AG10803 (cell line): ENCODE results near the gene SLC4A8.

ENCODE experiments used
- DNase-seq: peaks from one replicate; pipeline ENCODE4 v3.0.0; 2010; ENCODE audit warnings: low read depth
- H3K4me3 ChIP-seq: 2 replicates; pipeline ENCODE4 v1.5.1; 2011; ENCODE audit warnings: mild to moderate bottlenecking, low read length, control low read depth
- CTCF ChIP-seq: conservative IDR thresholded peaks from 2 replicates; pipeline ENCODE4 v1.5.1; 2011; ENCODE audit warnings: mild to moderate bottlenecking, low read length, control low read depth, inconsistent platforms

Gene SLC4A8

GRCh38 chr12:51458635-51459034, 34.0 kb downstream of the SLC4A8 start:
- DNase-seq: no peak
- no peak for TF ChIP-seq CTCF
- no peak overlapping the region for H3K4me3 ChIP-seq

DNA sequence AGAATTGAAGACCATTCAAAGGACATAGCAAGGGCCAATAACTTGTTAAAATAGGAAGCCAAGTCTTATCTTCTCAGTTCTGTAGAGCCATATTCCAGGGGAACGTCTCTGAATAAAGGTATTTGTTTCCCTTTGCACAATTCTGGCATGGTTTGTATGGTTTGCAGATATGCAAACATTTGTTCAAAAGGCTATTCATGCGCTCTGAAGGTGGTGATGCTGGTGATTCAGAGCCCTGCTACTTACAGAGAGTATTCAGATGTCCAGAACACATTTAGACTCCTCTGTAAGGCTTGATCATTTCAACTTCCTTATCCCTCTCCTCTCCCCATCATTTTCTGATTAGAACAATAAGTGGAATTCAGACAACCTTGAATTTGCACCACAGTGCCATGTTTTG, 35.9 kb downstream of the SLC4A8 start:
- no peak overlapping the region for H3K4me3 ChIP-seq
- no peak for TF ChIP-seq CTCF
- DNase-seq: no peak

DNA sequence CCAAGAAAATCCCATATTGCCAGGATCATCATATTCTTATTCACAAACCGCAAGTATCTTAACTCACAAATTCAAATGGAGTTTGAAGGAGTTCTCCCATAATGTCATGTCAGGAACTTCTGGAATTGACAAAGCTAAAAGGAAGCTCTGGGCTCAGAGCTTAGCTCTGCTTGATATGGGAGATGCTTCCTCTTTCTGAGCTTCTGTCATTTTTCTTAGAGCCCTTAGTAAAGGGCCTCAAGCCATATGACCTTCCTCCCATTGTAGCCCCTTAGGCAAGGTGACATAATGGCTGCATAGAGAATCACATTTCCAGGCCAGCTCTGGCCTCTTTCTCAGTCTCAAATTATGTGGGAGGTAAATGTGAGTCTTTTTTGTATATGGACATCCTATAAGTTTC, 40.9 kb downstream of the SLC4A8 start:
- no peak for TF ChIP-seq CTCF
- no peak overlapping the region for H3K4me3 ChIP-seq

GRCh38 chr12:51470116-51470515, 45.5 kb downstream of the SLC4A8 start:
- no peak overlapping the region for H3K4me3 ChIP-seq
- no peak for DNase-seq
- TF ChIP-seq CTCF: no peak

More for the DNA sequence above, 40.9 kb downstream of the SLC4A8 start:
- no peak for DNase-seq

- TF ChIP-seq CTCF: no peak
- no peak for DNase-seq
- H3K4me3 ChIP-seq: no peak overlapping the region
Observed at GRCh38 chr12:51471111-51471864, 46.7 kb downstream of the SLC4A8 start.

DNA sequence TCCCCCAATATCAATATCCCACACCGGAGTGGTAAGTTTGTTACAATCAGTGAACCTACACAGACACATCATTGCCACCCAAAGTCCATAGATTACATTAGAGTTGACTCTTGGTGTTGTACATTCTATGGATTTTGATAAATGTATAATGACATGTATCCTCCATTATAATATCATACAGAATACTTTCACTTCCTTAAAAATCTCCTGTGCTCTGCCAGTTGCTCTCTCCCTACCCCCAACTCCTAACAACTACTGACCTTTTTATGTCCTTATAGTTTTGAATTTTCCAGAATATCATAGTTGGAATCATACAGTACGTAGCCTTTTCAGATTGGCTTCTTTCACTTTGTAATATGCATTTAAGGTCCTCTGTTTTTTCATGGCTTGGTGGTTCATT, 48.4 kb downstream of the SLC4A8 start:
- no peak for DNase-seq
- TF ChIP-seq CTCF: no peak
- no peak overlapping the region for H3K4me3 ChIP-seq

- no peak overlapping the region for H3K4me3 ChIP-seq
- DNase-seq: no peak
- TF ChIP-seq CTCF: no peak
Observed at GRCh38 chr12:51473947-51474346, 49.3 kb downstream of the SLC4A8 start.
